ENCODE data around the gene CISTR. TPM values are rescaled to one million over a fixed set of nuclear protein-coding genes. Genes with fewer than 3 reads are reported as not detected.
A peak's percentile ranks its signal among the peaks of the same experiment; 100 is the strongest.

CISTR gene
- total RNA-seq, 2 donors from 2014 or later = not detected

DNA sequence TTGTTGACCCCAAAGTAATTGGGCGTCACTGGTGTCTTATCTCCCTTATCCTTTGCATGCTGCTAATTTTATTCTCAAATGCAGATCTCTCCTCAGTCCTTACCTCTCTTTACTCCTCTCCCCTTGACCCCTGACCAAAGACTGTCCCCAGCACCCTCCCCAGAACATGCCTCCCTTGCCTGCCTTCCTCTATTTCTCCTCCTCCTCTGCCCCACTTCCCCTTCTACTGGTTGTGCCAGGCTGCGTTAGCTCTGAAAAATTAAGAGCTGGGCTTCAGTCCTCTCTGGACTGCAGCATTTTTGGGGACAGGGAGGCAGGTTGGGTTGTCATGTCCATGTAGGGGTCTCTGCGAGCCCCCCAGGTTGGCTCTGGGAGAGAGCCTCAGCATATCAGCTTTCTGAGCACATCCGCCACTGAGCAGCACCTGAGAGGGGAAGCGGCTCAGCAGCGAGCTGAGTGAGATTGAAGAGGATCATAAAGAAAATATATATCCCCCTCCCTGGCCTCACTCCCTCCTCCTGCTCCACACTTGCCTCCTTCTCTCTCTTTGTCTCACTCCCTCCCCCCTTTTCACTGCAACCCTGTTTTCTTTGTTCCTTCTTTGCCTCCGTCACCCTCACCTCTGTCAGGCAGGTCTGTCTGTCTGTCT lies 6.4 kb upstream of the CISTR start:
- H3K4me3 ChIP-seq (ENCODE audit: low read length) = no peak overlapping the region
- H3K27me3 ChIP-seq (ENCODE audit: control insufficient read depth, insufficient read depth, low read length, poor library complexity, severe bottlenecking) = peaks cover 77% of the 10 kb centered on the region
- H3K9ac ChIP-seq (ENCODE audit: extremely low read depth, low read length, poor library complexity, severe bottlenecking) = no peak overlapping the region
- H3K36me3 Mint-ChIP-seq (ENCODE audit: low read depth) = no peaks in the 10 kb centered on the region
- peaks cover 1% of the 10 kb centered on the region for H3K9me3 Mint-ChIP-seq
- peaks cover 16% of the 10 kb centered on the region for H3K4me1 Mint-ChIP-seq
- H3K36me3 ChIP-seq (ENCODE audit: control insufficient read depth, insufficient read depth, low read length) = no peaks in the 10 kb centered on the region
- TF ChIP-seq, protein P1, sequence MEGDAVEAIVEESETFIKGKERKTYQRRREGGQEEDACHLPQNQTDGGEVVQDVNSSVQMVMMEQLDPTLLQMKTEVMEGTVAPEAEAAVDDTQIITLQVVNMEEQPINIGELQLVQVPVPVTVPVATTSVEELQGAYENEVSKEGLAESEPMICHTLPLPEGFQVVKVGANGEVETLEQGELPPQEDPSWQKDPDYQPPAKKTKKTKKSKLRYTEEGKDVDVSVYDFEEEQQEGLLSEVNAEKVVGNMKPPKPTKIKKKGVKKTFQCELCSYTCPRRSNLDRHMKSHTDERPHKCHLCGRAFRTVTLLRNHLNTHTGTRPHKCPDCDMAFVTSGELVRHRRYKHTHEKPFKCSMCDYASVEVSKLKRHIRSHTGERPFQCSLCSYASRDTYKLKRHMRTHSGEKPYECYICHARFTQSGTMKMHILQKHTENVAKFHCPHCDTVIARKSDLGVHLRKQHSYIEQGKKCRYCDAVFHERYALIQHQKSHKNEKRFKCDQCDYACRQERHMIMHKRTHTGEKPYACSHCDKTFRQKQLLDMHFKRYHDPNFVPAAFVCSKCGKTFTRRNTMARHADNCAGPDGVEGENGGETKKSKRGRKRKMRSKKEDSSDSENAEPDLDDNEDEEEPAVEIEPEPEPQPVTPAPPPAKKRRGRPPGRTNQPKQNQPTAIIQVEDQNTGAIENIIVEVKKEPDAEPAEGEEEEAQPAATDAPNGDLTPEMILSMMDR (conservative IDR thresholded peaks at IDR 0.05) = no peak
- no peaks in the 10 kb centered on the region for H3K4me1 ChIP-seq (ENCODE audit: control insufficient read depth, insufficient read depth, low read length)
- peak; percentile 32 for DNase-seq
- no peak overlapping the region for H3K4me3 Mint-ChIP-seq
- peaks cover 34% of the 10 kb centered on the region for H3K27me3 Mint-ChIP-seq (ENCODE audit: insufficient read depth)
- 78 to 88% methylated on average over 2 to 7 of the region's 7 CpGs for WGBS, 2 experiments (ENCODE audit: insufficient coverage in 1 of 2, insufficient read length in 1 of 2)
- no peaks in the 10 kb centered on the region for H3K9me3 ChIP-seq (ENCODE audit: control insufficient read depth, low read length)
- H3K27ac Mint-ChIP-seq = no peak overlapping the region
- H3K27ac ChIP-seq (ENCODE audit: low read depth, low read length) = no peak overlapping the region

DNA sequence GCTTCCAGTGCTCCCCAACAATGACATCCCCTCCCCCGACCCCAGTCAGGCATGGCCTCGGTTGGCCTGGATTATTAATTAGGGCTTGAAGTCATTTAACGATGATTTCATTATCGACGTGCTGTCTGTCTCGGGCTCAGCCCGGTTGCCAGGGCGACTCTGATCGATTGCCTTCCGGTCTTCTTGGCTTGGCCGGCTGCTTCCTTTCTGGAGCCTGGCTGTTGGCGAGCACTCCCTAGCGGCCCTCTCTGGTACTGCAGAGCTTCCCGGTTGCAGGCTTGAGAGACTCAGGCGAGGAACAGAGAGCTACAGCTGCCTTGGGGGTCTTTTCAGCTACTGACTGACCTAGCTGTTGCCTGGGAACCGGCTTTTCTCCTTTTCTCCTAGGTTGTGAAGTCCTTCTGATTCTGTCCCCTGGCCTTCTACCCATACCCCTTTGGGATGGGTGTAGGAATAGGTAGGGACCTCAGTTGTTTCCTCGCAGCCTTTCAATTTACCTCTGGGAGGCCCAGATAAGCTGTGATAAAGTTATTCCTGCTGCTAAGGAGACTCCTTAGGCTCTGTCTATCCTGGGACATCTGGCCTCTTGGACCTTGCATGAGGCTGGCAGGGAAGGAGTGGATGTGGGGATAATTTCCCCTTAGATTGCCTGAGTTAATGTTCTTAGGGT lies 5.5 kb upstream of the CISTR start:
- Histone ChIP-seq H3K36me3 (ENCODE audit: control insufficient read depth, insufficient read depth, low read length) (no peaks in the 10 kb centered on the region), H3K27me3 (ENCODE audit: control insufficient read depth, insufficient read depth, low read length, poor library complexity, severe bottlenecking) (peaks cover 77% of the 10 kb centered on the region), H3K27ac (ENCODE audit: low read depth, low read length) (peak overlapping the region; percentile 18), H3K4me1 (ENCODE audit: control insufficient read depth, insufficient read depth, low read length) (no peaks in the 10 kb centered on the region), H3K9ac (ENCODE audit: extremely low read depth, low read length, poor library complexity, severe bottlenecking) (no peak overlapping the region), H3K9me3 (ENCODE audit: control insufficient read depth, low read length) (no peaks in the 10 kb centered on the region), H3K4me3 (ENCODE audit: low read length) (peak overlapping the region; percentile 74)
- Mint-ChIP-seq H3K27me3 (ENCODE audit: insufficient read depth) (peaks cover 30% of the 10 kb centered on the region), H3K9me3 (peaks cover 1% of the 10 kb centered on the region), H3K36me3 (ENCODE audit: low read depth) (no peaks in the 10 kb centered on the region), H3K27ac (no peak overlapping the region), H3K4me1 (peaks cover 16% of the 10 kb centered on the region), H3K4me3 (peak overlapping the region; percentile 52)
- TF ChIP-seq, protein P1 (conservative IDR thresholded peaks at IDR 0.05) = peak; percentile 93
- 4 to 6% methylated on average over 9 to 16 of the region's 17 CpGs for WGBS, 2 experiments (ENCODE audit: insufficient coverage in 1 of 2, insufficient read length in 1 of 2)
- peak; percentile 100 for DNase-seq

DNA sequence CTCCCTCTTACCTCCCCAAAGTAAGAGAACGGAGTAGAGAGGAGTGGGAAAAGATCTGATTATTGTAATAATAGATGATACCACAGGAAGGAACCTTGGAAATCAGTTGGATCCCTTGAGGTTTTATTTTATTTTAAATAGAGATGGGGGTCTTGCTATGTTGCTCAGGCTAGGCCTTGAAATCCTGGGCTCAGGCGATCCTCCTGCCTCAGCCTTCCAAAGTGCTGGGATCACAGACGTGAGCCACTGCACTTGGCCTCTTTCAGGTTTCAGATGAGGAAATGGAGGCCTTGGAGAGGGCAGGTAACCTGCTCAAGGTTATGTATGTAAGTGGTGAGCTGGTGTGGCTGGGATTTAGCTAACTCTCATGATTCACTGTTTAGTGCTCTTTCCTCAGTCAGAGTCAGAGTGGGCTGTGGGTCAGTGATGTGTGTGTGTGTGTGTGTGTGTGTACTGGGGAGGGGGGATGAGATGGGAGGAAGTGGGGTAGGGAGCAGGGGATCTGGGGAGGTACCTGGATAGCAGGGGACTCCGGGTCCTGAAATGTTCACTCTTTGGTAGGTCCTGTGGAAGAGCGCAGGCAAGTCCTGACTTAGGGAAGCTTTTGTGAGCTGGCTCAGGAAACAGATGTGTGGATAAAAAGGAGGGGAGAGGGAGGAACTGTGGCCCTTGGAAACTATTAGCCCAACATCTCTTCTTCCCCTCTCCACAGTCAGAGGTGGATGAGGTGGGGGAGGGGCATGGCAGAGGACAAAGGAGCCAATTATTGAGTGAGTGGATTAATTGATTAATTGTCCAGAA lies 4.7 kb upstream of the CISTR start:
- DNase-seq = peak; percentile 56
- no peak overlapping the region for H3K27ac Mint-ChIP-seq
- H3K27me3 ChIP-seq (ENCODE audit: control insufficient read depth, insufficient read depth, low read length, poor library complexity, severe bottlenecking) = peaks cover 77% of the 10 kb centered on the region
- peak overlapping the region; percentile 18 for H3K27ac ChIP-seq (ENCODE audit: low read depth, low read length)
- 91 to 92% methylated on average over 2 to 5 of the region's 5 CpGs for WGBS, 2 experiments (ENCODE audit: insufficient coverage in 1 of 2, insufficient read length in 1 of 2)
- H3K4me3 Mint-ChIP-seq = peak overlapping the region; percentile 52
- H3K36me3 ChIP-seq (ENCODE audit: control insufficient read depth, insufficient read depth, low read length) = no peaks in the 10 kb centered on the region
- no peaks in the 10 kb centered on the region for H3K9me3 ChIP-seq (ENCODE audit: control insufficient read depth, low read length)
- no peaks in the 10 kb centered on the region for H3K4me1 ChIP-seq (ENCODE audit: control insufficient read depth, insufficient read depth, low read length)
- no peak overlapping the region for H3K9ac ChIP-seq (ENCODE audit: extremely low read depth, low read length, poor library complexity, severe bottlenecking)
- H3K9me3 Mint-ChIP-seq = no peaks in the 10 kb centered on the region
- peak overlapping the region; percentile 74 for H3K4me3 ChIP-seq (ENCODE audit: low read length)
- H3K36me3 Mint-ChIP-seq (ENCODE audit: low read depth) = no peaks in the 10 kb centered on the region
- TF ChIP-seq, protein P1 (conservative IDR thresholded peaks at IDR 0.05) = no peak
- H3K4me1 Mint-ChIP-seq = peaks cover 16% of the 10 kb centered on the region
- peaks cover 28% of the 10 kb centered on the region for H3K27me3 Mint-ChIP-seq (ENCODE audit: insufficient read depth)
